Upper lobe of left lung (tissue), 6 donors: ENCODE measurements around the gene ZNRF1. TPM values are rescaled to one million over a fixed set of nuclear protein-coding genes. Genes with fewer than 3 reads are reported as not detected.

Source experiments
- ATAC-seq, 2 donors: fragments of 200-7000 bp; cut with Tn5 transposase; one replicate each; pipeline ENCODE4 v1.9.1; 2022; ENCODE audit warnings: mild to moderate bottlenecking in 2 of 2, moderate library complexity in 2 of 2; ENCODE audit not compliant: low FRiP score in 2 of 2
- DNase-seq, 2 donors: peaks; one replicate each; pipeline ENCODE4 v3.0.0-alpha.2; 2019 to 2020
- H3K27ac ChIP-seq, 4 donors: fragments of 200-600 bp; sonication (generic); one replicate each; pipeline ENCODE4 v1.5.1; 2016 to 2019
- H3K27me3 ChIP-seq, 4 donors: fragments of 200-600 bp; sonication (generic); one replicate each; pipeline ENCODE4 v1.5.1; 2017 to 2019
- H3K36me3 ChIP-seq, 4 donors: fragments of 200-600 bp; sonication (generic); one replicate each; pipeline ENCODE4 v1.5.1; 2016 to 2019
- H3K4me1 ChIP-seq, 4 donors: fragments of 200-600 bp; sonication (generic); one replicate each; pipeline ENCODE4 v1.5.1; 2018 to 2019
- H3K4me3 ChIP-seq, 4 donors: fragments of 200-600 bp; sonication (generic); one replicate each; pipeline ENCODE4 v1.5.1; 2017 to 2019; ENCODE audit warnings: mild to moderate bottlenecking in 2 of 4, moderate library complexity in 1 of 4
- H3K9me3 ChIP-seq, 4 donors: fragments of 200-600 bp; sonication (generic); one replicate each; pipeline ENCODE4 v1.5.1; 2018 to 2019
- EP300 ChIP-seq, 4 donors: sonication (generic); formaldehyde crosslinking; IDR thresholded peaks; one replicate each; pipeline ENCODE4 v1.5.1; 2017; ENCODE audit warnings: antibody characterized with exemption in 4 of 4, control low read depth in 2 of 4
- POLR2A ChIP-seq, 4 donors: fragments of 450-650 bp; IDR thresholded peaks; one replicate each; pipeline ENCODE4 v1.5.1; 2016 to 2017; ENCODE audit warnings: antibody characterized with exemption in 4 of 4, mild to moderate bottlenecking in 2 of 4
- POLR2AphosphoS5 ChIP-seq, 2 donors: sonication (generic); formaldehyde crosslinking; IDR thresholded peaks; one replicate each; pipeline ENCODE4 v1.5.1; 2017; ENCODE audit warnings: antibody characterized with exemption in 2 of 2
- WGBS, 2 donors: methylation state at CpG; one replicate each; pipeline ENCODE4 v1.1.5; 2017 to 2018; 5-methylcytosine and 5-hydroxymethylcytosine counted together
- total RNA-seq, 6 donors: library from RNA; depleted of rRNA in 4 of 6; stranded (reverse); fragments of >200 nt in 4 of 6; gene quantifications; one replicate each; pipeline versions ENCODE4 v1.1.0 to v1.2.1, GENCODE V29; 2016 to 2021
- TF ChIP-seq, protein P1 (sequence below), 6 experiments: fragments of 450-650 bp in 4 of 6; fragments of 200-600 bp in 2 of 6; sonication (generic) in 2 of 6; IDR thresholded peaks; one replicate each; pipeline ENCODE4 v1.5.1; 2016 to 2019; ENCODE audit warnings: antibody characterized with exemption in 6 of 6
- donor health status: DM: no; HTN: no; CAD: no; lungs with moderate emphysema.
- donor health status: DM: no; HTN: yes; CAD: no; lungs with severe emphysema.

The ZNRF1 gene
- total RNA-seq, 6 donors from 2014 or later = 18.5 to 40.0 (median 27.1) TPM

DNA sequence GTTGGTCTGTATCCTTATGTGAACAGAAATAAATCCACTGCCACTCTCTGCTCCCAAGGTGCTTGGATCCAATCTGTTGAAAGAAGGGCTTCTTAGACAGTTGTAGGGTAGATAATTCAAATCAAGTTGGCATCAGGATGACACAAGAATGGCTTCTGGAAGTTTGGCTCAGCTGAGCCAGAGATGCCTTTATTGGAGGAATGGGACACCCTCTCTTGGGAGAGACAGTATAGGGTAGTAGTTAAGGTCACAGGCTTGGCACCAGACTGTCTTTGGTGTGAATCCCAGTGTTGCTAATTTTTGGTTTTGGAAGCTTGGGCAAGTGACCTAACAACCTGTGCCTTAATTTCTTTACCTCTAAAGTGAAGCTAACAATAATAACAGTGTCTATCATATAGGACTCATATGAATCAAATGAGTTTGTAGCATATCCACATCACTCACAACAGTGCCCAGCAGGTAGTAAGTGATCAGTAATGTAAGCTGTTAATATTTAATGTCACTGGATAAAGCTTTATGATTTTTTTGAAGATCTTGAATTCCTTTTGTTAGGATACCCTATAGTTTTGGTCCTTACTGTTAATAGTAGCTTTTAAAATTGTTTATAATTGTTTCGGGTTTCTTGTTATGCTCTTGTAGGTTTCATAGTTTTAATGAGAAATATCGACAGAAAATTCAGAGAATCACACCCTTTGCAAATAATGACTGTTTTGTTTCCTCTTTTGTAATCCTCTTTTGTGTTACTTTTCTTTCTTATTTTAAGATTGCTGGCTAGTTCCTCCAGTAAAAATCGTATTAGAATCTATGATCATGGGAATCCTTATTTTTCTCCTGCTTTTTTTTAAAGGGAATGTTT is 19.1 kb downstream of the ZNRF1 start:
- Histone ChIP-seq H3K36me3 (no peaks in the 10 kb centered on the region), H3K4me3 (no peak overlapping the region), H3K27me3 (no peaks in the 10 kb centered on the region), H3K4me1 (peaks cover 13 to 37% (median 24%) of the 10 kb centered on the region in 4 donors), H3K27ac (peak overlapping the region in 3 of 4 donors; percentile 1 to 70 (median 41)), H3K9me3 (peaks cover 0 to 10% (median 0%) of the 10 kb centered on the region in 4 donors)
- 31 to 45% methylated on average over 3 of the region's 3 CpGs for WGBS, 2 donors
- DNase-seq (no peak), ATAC-seq (no peak)
- no peak for TF ChIP-seq POLR2AphosphoS5 (IDR thresholded peaks at IDR 0.05)
- no peak for TF ChIP-seq POLR2A (IDR thresholded peaks at IDR 0.05)
- TF ChIP-seq EP300 (IDR thresholded peaks at IDR 0.05) = no peak
- TF ChIP-seq, protein P1, sequence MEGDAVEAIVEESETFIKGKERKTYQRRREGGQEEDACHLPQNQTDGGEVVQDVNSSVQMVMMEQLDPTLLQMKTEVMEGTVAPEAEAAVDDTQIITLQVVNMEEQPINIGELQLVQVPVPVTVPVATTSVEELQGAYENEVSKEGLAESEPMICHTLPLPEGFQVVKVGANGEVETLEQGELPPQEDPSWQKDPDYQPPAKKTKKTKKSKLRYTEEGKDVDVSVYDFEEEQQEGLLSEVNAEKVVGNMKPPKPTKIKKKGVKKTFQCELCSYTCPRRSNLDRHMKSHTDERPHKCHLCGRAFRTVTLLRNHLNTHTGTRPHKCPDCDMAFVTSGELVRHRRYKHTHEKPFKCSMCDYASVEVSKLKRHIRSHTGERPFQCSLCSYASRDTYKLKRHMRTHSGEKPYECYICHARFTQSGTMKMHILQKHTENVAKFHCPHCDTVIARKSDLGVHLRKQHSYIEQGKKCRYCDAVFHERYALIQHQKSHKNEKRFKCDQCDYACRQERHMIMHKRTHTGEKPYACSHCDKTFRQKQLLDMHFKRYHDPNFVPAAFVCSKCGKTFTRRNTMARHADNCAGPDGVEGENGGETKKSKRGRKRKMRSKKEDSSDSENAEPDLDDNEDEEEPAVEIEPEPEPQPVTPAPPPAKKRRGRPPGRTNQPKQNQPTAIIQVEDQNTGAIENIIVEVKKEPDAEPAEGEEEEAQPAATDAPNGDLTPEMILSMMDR (IDR thresholded peaks at IDR 0.05) = no peak

DNA sequence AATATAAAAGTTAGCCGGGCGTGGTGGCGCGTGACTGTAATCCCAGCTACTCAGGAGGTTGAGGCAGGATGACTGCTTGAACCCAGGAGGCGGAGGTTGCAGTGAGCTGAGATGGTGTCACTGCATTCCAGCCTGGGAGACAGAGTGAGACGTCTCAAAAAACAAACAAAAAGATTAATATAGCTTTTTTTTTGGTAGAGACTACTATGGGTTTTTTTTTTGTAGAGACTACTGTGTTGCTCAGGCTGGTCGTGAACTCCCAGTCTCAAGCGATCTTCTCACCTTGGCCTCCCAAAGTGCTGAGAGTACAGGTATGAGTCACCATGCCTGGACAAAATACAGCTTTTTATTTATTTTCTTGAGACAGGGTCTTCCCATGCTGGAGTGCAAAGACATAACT is 20.2 kb downstream of the ZNRF1 start:
- 80 to 83% methylated on average over 8 of the region's 8 CpGs for WGBS, 2 donors
- H3K9me3 ChIP-seq = peaks cover 0 to 10% (median 0%) of the 10 kb centered on the region in 4 donors

DNA sequence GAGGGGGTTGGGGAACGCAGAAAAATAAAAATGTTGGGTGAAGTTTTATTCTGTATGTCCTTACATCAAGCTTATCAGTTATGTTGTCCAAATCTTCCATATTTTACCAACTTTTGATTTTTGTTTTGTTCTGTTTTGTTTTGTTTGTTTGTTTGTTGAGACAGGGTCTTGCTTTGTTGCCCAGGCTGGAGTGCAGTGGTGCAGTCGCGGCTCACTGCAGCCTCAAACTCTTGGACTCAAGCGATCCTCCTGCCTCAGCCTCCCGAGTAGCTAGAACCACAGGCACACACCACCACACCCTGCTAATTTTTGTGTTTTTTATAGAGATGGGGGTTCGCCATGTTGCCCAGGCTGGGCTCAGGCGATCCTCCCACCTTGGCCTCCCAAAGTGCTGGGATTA is 20.8 kb downstream of the ZNRF1 start:
- no peak overlapping the region for H3K4me3 ChIP-seq
- H3K9me3 ChIP-seq = peaks cover 0 to 10% (median 0%) of the 10 kb centered on the region in 4 donors
- DNase-seq (no peak), ATAC-seq (no peak)
- peaks cover 7 to 30% (median 19%) of the 10 kb centered on the region in 4 donors for H3K4me1 ChIP-seq
- H3K27ac ChIP-seq = no peak overlapping the region
- TF ChIP-seq POLR2AphosphoS5 (IDR thresholded peaks at IDR 0.05) (no peak), EP300 (IDR thresholded peaks at IDR 0.05) (no peak), POLR2A (IDR thresholded peaks at IDR 0.05) (no peak)
- TF ChIP-seq, protein P1 (IDR thresholded peaks at IDR 0.05) = no peak
- 97 to 98% methylated on average over 7 of the region's 7 CpGs for WGBS, 2 donors
- no peaks in the 10 kb centered on the region for H3K27me3 ChIP-seq
- H3K36me3 ChIP-seq = no peaks in the 10 kb centered on the region

More for the DNA sequence above, 20.2 kb downstream of the ZNRF1 start:
- TF ChIP-seq POLR2AphosphoS5 (IDR thresholded peaks at IDR 0.05) (no peak), EP300 (IDR thresholded peaks at IDR 0.05) (no peak), POLR2A (IDR thresholded peaks at IDR 0.05) (no peak)
- TF ChIP-seq, protein P1 (IDR thresholded peaks at IDR 0.05) = no peak
- H3K4me3 ChIP-seq = no peak overlapping the region
- H3K36me3 ChIP-seq = no peaks in the 10 kb centered on the region
- H3K27me3 ChIP-seq = no peaks in the 10 kb centered on the region
- ATAC-seq (no peak), DNase-seq (no peak)
- H3K4me1 ChIP-seq = peaks cover 7 to 27% (median 15%) of the 10 kb centered on the region in 4 donors
- H3K27ac ChIP-seq = no peak overlapping the region

DNA sequence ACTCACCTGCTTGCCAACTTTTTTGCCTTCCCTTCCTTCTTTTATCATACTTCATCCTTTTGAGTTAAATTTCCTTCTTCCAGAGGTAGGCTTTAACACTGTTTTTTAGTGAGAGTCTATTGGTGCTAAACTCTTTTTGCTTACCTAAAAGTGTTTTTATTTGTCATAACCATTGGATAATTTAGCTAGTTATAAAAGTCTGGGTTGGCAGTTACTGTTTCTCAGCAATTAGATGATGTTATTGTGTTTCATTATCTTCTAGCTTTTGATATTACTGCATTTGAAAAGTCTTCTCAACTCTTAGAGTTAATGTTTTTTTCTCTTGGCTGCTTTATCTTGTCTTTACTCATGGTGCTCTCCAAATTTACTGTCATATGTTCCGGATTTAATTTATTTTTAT is 22.6 kb downstream of the ZNRF1 start:
- Histone ChIP-seq H3K27ac (no peak overlapping the region), H3K36me3 (no peaks in the 10 kb centered on the region), H3K9me3 (peaks cover 0 to 10% (median 0%) of the 10 kb centered on the region in 4 donors), H3K4me1 (peaks cover 7 to 45% (median 32%) of the 10 kb centered on the region in 4 donors), H3K4me3 (no peak overlapping the region), H3K27me3 (no peaks in the 10 kb centered on the region)
- 98 to 100% methylated on average over 1 of the region's 1 CpG for WGBS, 2 donors
- no peak for TF ChIP-seq EP300 (IDR thresholded peaks at IDR 0.05)
- TF ChIP-seq POLR2A (IDR thresholded peaks at IDR 0.05) = no peak
- TF ChIP-seq, protein P1 (IDR thresholded peaks at IDR 0.05) = no peak
- no peak for TF ChIP-seq POLR2AphosphoS5 (IDR thresholded peaks at IDR 0.05)
- ATAC-seq = no peak
- no peak for DNase-seq
